Measurements from ENCODE around the gene C11orf42. TPM values are rescaled to one million over a fixed set of nuclear protein-coding genes. Genes with fewer than 3 reads are reported as not detected.

C11orf42 gene
- total RNA-seq, 1 donor from 2014 or later = not detected

GRCh38 chr11:6210274-6210955 lies 5.1 kb downstream of the C11orf42 start:
- H3K27me3 ChIP-seq (ENCODE audit: control insufficient read depth, insufficient read depth, low read length) = no peaks in the 10 kb centered on the region
- TF ChIP-seq CTCF (IDR thresholded peaks at IDR 0.05; ENCODE audit: insufficient read depth, low read length, poor library complexity, severe bottlenecking) = no peak
- no peaks in the 10 kb centered on the region for H3K36me3 ChIP-seq (ENCODE audit: control insufficient read depth, insufficient read depth, low read length)
- H3K4me3 ChIP-seq (ENCODE audit: low read depth, low read length) = no peak overlapping the region
- DNase-seq (ENCODE audit: low read depth) = no peak

- H3K36me3 ChIP-seq (ENCODE audit: control insufficient read depth, insufficient read depth, low read length) = peaks cover 6% of the 10 kb centered on the region
Measured at GRCh38 chr11:6214530-6214929, 9.2 kb downstream of the C11orf42 start.

GRCh38 chr11:6216501-6216900 lies 11.1 kb downstream of the C11orf42 start:
- no peak for DNase-seq (ENCODE audit: low read depth)
- H3K4me3 ChIP-seq (ENCODE audit: low read depth, low read length) = no peak overlapping the region
- H3K27me3 ChIP-seq (ENCODE audit: control insufficient read depth, insufficient read depth, low read length) = no peaks in the 10 kb centered on the region
- TF ChIP-seq CTCF (IDR thresholded peaks at IDR 0.05; ENCODE audit: insufficient read depth, low read length, poor library complexity, severe bottlenecking) = no peak
- peaks cover 6% of the 10 kb centered on the region for H3K36me3 ChIP-seq (ENCODE audit: control insufficient read depth, insufficient read depth, low read length)

More at GRCh38 chr11:6214530-6214929, 9.2 kb downstream of the C11orf42 start:
- TF ChIP-seq CTCF (IDR thresholded peaks at IDR 0.05; ENCODE audit: insufficient read depth, low read length, poor library complexity, severe bottlenecking) = no peak
- DNase-seq (ENCODE audit: low read depth) = no peak
- Histone ChIP-seq H3K4me3 (ENCODE audit: low read depth, low read length) (no peak overlapping the region), H3K27me3 (ENCODE audit: control insufficient read depth, insufficient read depth, low read length) (no peaks in the 10 kb centered on the region)

GRCh38 chr11:6217722-6218121 lies 12.4 kb downstream of the C11orf42 start:
- no peak for TF ChIP-seq CTCF (IDR thresholded peaks at IDR 0.05; ENCODE audit: insufficient read depth, low read length, poor library complexity, severe bottlenecking)
- H3K4me3 ChIP-seq (ENCODE audit: low read depth, low read length) = no peak overlapping the region
- no peak for DNase-seq (ENCODE audit: low read depth)
- H3K36me3 ChIP-seq (ENCODE audit: control insufficient read depth, insufficient read depth, low read length) = peaks cover 7% of the 10 kb centered on the region
- no peaks in the 10 kb centered on the region for H3K27me3 ChIP-seq (ENCODE audit: control insufficient read depth, insufficient read depth, low read length)

- peaks cover 8% of the 10 kb centered on the region for H3K36me3 ChIP-seq (ENCODE audit: control insufficient read depth, insufficient read depth, low read length)
- TF ChIP-seq CTCF (IDR thresholded peaks at IDR 0.05; ENCODE audit: insufficient read depth, low read length, poor library complexity, severe bottlenecking) = no peak
- H3K4me3 ChIP-seq (ENCODE audit: low read depth, low read length) = no peak overlapping the region
- no peaks in the 10 kb centered on the region for H3K27me3 ChIP-seq (ENCODE audit: control insufficient read depth, insufficient read depth, low read length)
- peak; percentile 56 for DNase-seq (ENCODE audit: low read depth)
Measured at GRCh38 chr11:6219359-6219758, 14.0 kb downstream of the C11orf42 start.

GRCh38 chr11:6223854-6224253 lies 18.5 kb downstream of the C11orf42 start:
- H3K36me3 ChIP-seq (ENCODE audit: control insufficient read depth, insufficient read depth, low read length) = peaks cover 3% of the 10 kb centered on the region
- no peak overlapping the region for H3K4me3 ChIP-seq (ENCODE audit: low read depth, low read length)
- H3K27me3 ChIP-seq (ENCODE audit: control insufficient read depth, insufficient read depth, low read length) = no peaks in the 10 kb centered on the region
- TF ChIP-seq CTCF (IDR thresholded peaks at IDR 0.05; ENCODE audit: insufficient read depth, low read length, poor library complexity, severe bottlenecking) = no peak
- DNase-seq (ENCODE audit: low read depth) = no peak

Measured in kidney epithelial cell (primary cell).